IMR-90 (cell line): ENCODE data around the gene CFAP299. TPM values are rescaled to one million over a fixed set of nuclear protein-coding genes. Genes with fewer than 3 reads are reported as not detected.

Experiments
- ATAC-seq: fragments of 200-7000 bp; cut with Tn5 transposase; 2 replicates; pipeline ENCODE4 v1.9.1; 2020; ENCODE audit warnings: low read depth, mild to moderate bottlenecking, moderate library complexity
- BruUV-seq: library from RNA; stranded (reverse); fragments of 400-500 nt; replicated peaks from 2 replicates; lab custom pipeline; 2021; lab: Mats Ljungman, UMichigan
- CTCF ChIA-PET: fragments of 300-600 bp; formaldehyde crosslinking; extraction: SDS; loops from one replicate; lab custom pipeline; 2021; ENCODE audit warnings: antibody characterized with exemption; lab: Yijun Ruan, JAX
- POLR2A ChIA-PET: fragments of 300-600 bp; sonication (Branson Sonifier 250); formaldehyde crosslinking; loops from one replicate; lab custom pipeline; 2022; ENCODE audit warnings: antibody characterized with exemption; ENCODE audit not compliant: unreplicated experiment; lab: Charles Lee
- DNase-seq: peaks from one replicate; pipeline ENCODE4 v3.0.0; 2013
- H2AFZ ChIP-seq: replicated peaks from 2 replicates; pipeline ENCODE3; 2013; ENCODE audit warnings: low read length, mild to moderate bottlenecking; ENCODE audit not compliant: poor library complexity
- H2AK5ac ChIP-seq: 2 replicates; pipeline ENCODE4 v1.6.1; 2013; ENCODE audit warnings: low read depth, low read length, inconsistent platforms
- H2AK9ac ChIP-seq: replicated peaks from 2 replicates; pipeline ENCODE3; 2013; ENCODE audit warnings: mild to moderate bottlenecking, low read depth, low read length, moderate library complexity; ENCODE audit not compliant: poor library complexity
- H2BK120ac ChIP-seq: 2 replicates; pipeline ENCODE4 v1.6.1; 2013; ENCODE audit warnings: low read depth, low read length, inconsistent platforms
- H2BK15ac ChIP-seq: 3 replicates; pipeline ENCODE4 v1.6.1; 2013; ENCODE audit warnings: low read depth, low read length, inconsistent platforms
- H2BK20ac ChIP-seq: 2 replicates; pipeline ENCODE4 v1.6.1; 2013; ENCODE audit warnings: low read depth, mild to moderate bottlenecking, inconsistent platforms, low read length, moderate library complexity
- H2BK5ac ChIP-seq: 2 replicates; pipeline ENCODE4 v1.6.1; 2013; ENCODE audit warnings: mild to moderate bottlenecking, low read depth, low read length, inconsistent platforms; ENCODE audit not compliant: poor library complexity, severe bottlenecking
- H3K14ac ChIP-seq: replicated peaks from 2 replicates; pipeline ENCODE4 v1.6.1; 2013; ENCODE audit warnings: low read depth, low read length, inconsistent platforms
- H3K18ac ChIP-seq: 2 replicates; pipeline ENCODE4 v1.6.1; 2013; ENCODE audit warnings: low read depth, low read length, control low read depth
- H3K23ac ChIP-seq: 2 replicates; pipeline ENCODE4 v1.6.1; 2013; ENCODE audit warnings: low read depth, low read length, inconsistent platforms
- H3K27ac ChIP-seq: 2 replicates; pipeline ENCODE4 v1.5.1; 2013; ENCODE audit warnings: mild to moderate bottlenecking, control low read depth, low read length; ENCODE audit not compliant: insufficient read depth
- H3K27me3 ChIP-seq: 2 replicates; pipeline ENCODE4 v1.6.1; 2013; ENCODE audit warnings: low read length; ENCODE audit not compliant: control insufficient read depth, insufficient read depth
- H3K36me3 ChIP-seq: 2 replicates; pipeline ENCODE4 v1.6.1; 2013; ENCODE audit warnings: low read length, mixed read lengths; ENCODE audit not compliant: control insufficient read depth, insufficient read depth
- H3K4ac ChIP-seq: 2 replicates; pipeline ENCODE4 v1.6.1; 2013; ENCODE audit warnings: low read depth, low read length, inconsistent platforms
- H3K4me1 ChIP-seq: 2 replicates; pipeline ENCODE4 v1.6.1; 2013; ENCODE audit warnings: low read length, mixed read lengths; ENCODE audit not compliant: control insufficient read depth, insufficient read depth
- H3K4me2 ChIP-seq: 2 replicates; pipeline ENCODE4 v1.6.1; 2013; ENCODE audit warnings: low read depth, mild to moderate bottlenecking, control low read depth, low read length, moderate library complexity
- H3K4me3 ChIP-seq: 2 replicates; pipeline ENCODE4 v1.5.1; 2013; ENCODE audit warnings: low read depth, mild to moderate bottlenecking, control low read depth, low read length, moderate library complexity; ENCODE audit not compliant: insufficient read depth
- H3K56ac ChIP-seq: 2 replicates; pipeline ENCODE4 v1.6.1; 2013; ENCODE audit warnings: low read length, inconsistent platforms; ENCODE audit not compliant: insufficient read depth; ENCODE audit errors: extremely low read depth
- H3K79me1 ChIP-seq, 2 experiments: 2 replicates each; pipeline ENCODE4 v1.6.1; 2013; ENCODE audit warnings: low read length in 2 of 2, inconsistent platforms in 1 of 2, low read depth in 1 of 2
- H3K9ac ChIP-seq: 2 replicates; pipeline ENCODE4 v1.6.1; 2013; ENCODE audit warnings: low read depth, low read length, control low read depth
- H3K9me1 ChIP-seq: 2 replicates; pipeline ENCODE4 v1.6.1; 2013; ENCODE audit warnings: low read length, inconsistent platforms; ENCODE audit not compliant: insufficient read depth
- H3K9me3 ChIP-seq: 2 replicates; pipeline ENCODE4 v1.6.1; 2013; ENCODE audit warnings: low read length; ENCODE audit not compliant: control insufficient read depth, insufficient read depth
- H4K20me1 ChIP-seq: 2 replicates; pipeline ENCODE4 v1.6.1; 2013; ENCODE audit warnings: low read length, inconsistent platforms; ENCODE audit not compliant: insufficient read depth
- H4K5ac ChIP-seq: 2 replicates; pipeline ENCODE4 v1.6.1; 2013; ENCODE audit warnings: mild to moderate bottlenecking, low read depth, low read length, control low read depth
- H4K8ac ChIP-seq, 2 experiments: 2 replicates each; pipeline ENCODE4 v1.6.1; 2013; ENCODE audit warnings: low read depth in 2 of 2, low read length in 2 of 2, control low read depth in 1 of 2, inconsistent platforms in 1 of 2
- H4K91ac ChIP-seq: 2 replicates; pipeline ENCODE4 v1.6.1; 2013; ENCODE audit warnings: low read depth, low read length, inconsistent platforms; ENCODE audit not compliant: insufficient read depth
- BHLHE40 ChIP-seq: fragments of 150-350 bp; IDR thresholded peaks from 2 replicates; pipeline ENCODE4 v1.6.1; 2016; ENCODE audit warnings: mild to moderate bottlenecking, low read depth, low read length
- CHD1 ChIP-seq: IDR thresholded peaks from 2 replicates; pipeline ENCODE4 v1.6.1; 2012; ENCODE audit warnings: low read depth, low read length, improper control_type of control experiment
- MAFK ChIP-seq: IDR thresholded peaks from 2 replicates; pipeline ENCODE4 v1.6.1; 2012; ENCODE audit warnings: low read depth, low read length, improper control_type of control experiment
- MXI1 ChIP-seq: IDR thresholded peaks from 2 replicates; pipeline ENCODE4 v1.6.1; 2012; ENCODE audit warnings: low read depth, mild to moderate bottlenecking, low read length, moderate library complexity, borderline replicate concordance
- POLR2A ChIP-seq: IDR thresholded peaks from 2 replicates; pipeline ENCODE4 v1.6.1; 2012; ENCODE audit warnings: mild to moderate bottlenecking, low read depth, low read length
- RAD21 ChIP-seq: IDR thresholded peaks from 2 replicates; pipeline ENCODE4 v1.6.1; 2012; ENCODE audit warnings: low read length, improper control_type of control experiment
- RFX5 ChIP-seq: IDR thresholded peaks from 2 replicates; pipeline ENCODE4 v1.8.0; 2012; ENCODE audit warnings: low read depth, mild to moderate bottlenecking, low read length, moderate library complexity
- SMC3 ChIP-seq: fragments of 150-350 bp; IDR thresholded peaks from 2 replicates; pipeline ENCODE4 v1.6.1; 2016; ENCODE audit warnings: low read depth, mild to moderate bottlenecking, antibody characterized with exemption, low read length, moderate library complexity
- dilution Hi-C: fragments of 300-500 bp; cut with HindIII; formaldehyde crosslinking; loops from one replicate; pipeline ENCODE4 v1.14.3; 2018; ENCODE audit warnings: low sequenced_read_pairs; ENCODE audit not compliant: unreplicated experiment
- in situ Hi-C: fragments of 300-500 bp; cut with MboI; formaldehyde crosslinking; loops from 3 replicates; pipeline ENCODE4 v1.14.3; 2019; ENCODE audit warnings: low sequenced_read_pairs, inconsistent platforms, mixed read lengths
- intact Hi-C: fragments of 100-400 bp; cut with micrococcal nuclease; formaldehyde crosslinking; loops from 2 replicates; pipeline ENCODE4 v1.10.0; 2022
- polyA plus RNA-seq, 3 experiments: library from polyadenylated mRNA; depleted of rRNA; stranded (reverse); fragments of >200 nt; gene quantifications; 2 replicates each; pipeline ENCODE4 v1.2.3, GENCODE V29; 2012; ENCODE audit warnings: low replicate concordance in 1 of 3
- total RNA-seq: library from RNA; depleted of rRNA; stranded (reverse); fragments of >200 nt; gene quantifications from 2 replicates; pipeline ENCODE4 v1.2.3, GENCODE V29; 2012
- TF ChIP-seq, protein P1 (sequence below): fragments of 150-350 bp; IDR thresholded peaks from 2 replicates; pipeline ENCODE4 v1.6.1; 2016; ENCODE audit warnings: low read depth, mild to moderate bottlenecking, low read length, moderate library complexity, borderline replicate concordance
- TF ChIP-seq, protein P2 (sequence below): conservative IDR thresholded peaks from 2 replicates; pipeline ENCODE4 v1.5.1; 2012; ENCODE audit warnings: mild to moderate bottlenecking, low read depth, low read length, improper control_type of control experiment
- TF ChIP-seq, protein P3 (sequence below): fragments of 150-350 bp; IDR thresholded peaks from 2 replicates; pipeline ENCODE4 v1.6.1; 2017; ENCODE audit warnings: mild to moderate bottlenecking, antibody characterized with exemption, low read length, low read depth

The CFAP299 gene
- total and polyA plus RNA-seq, 2 of the 4 experiments (the other 2 are of a cell fraction), result 1.0 to 1.1 TPM

DNA sequence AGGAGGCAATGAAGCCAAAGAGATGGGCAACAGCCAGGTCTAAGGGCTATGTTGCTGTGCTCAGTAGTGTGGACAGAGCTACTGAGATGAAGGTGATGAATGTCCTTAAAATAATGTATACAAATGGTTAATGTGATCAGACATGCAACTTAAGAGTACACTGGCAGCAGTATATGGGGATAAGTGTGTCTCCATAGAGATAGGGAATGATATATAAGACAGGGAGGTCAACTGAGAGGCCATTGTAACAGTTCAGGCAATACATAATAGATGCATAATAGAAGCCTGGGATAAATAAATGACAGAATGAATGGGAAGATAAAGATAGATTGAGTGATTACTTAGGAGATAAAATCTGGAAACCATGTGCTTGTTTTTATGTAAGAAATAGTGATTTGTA is 250.0 kb downstream of the CFAP299 start:
- intact Hi-C loops (no loop called here), in situ Hi-C loops (no loop called here), dilution Hi-C loops (no loop called here)
- no peak overlapping the region for H3K56ac ChIP-seq
- H3K9me3 ChIP-seq, result no peaks in the 10 kb centered on the region
- no peak for DNase-seq
- no peaks in the 10 kb centered on the region for H3K27me3 ChIP-seq
- no peak overlapping the region for H4K8ac ChIP-seq
- H2BK15ac ChIP-seq, result no peak overlapping the region
- H3K23ac ChIP-seq, result no peak overlapping the region
- no peak overlapping the region for H3K4me3 ChIP-seq
- H3K79me1 ChIP-seq, result no peaks in the 10 kb centered on the region
- CTCF ChIA-PET, result no interaction called here
- H4K20me1 ChIP-seq, result no peaks in the 10 kb centered on the region
- no peak overlapping the region for H2BK20ac ChIP-seq
- BruUV-seq, result no TSS peak
- no peak overlapping the region for H3K14ac ChIP-seq
- H3K36me3 ChIP-seq, result no peaks in the 10 kb centered on the region
- no peak overlapping the region for H3K4ac ChIP-seq
- H3K18ac ChIP-seq, result no peak overlapping the region
- no peak overlapping the region for H3K4me2 ChIP-seq
- H3K4me1 ChIP-seq, result no peaks in the 10 kb centered on the region
- H2BK5ac ChIP-seq, result no peak overlapping the region
- no peak overlapping the region for H2AK5ac ChIP-seq
- no peaks in the 10 kb centered on the region for H3K9me1 ChIP-seq
- no peak for ATAC-seq
- TF ChIP-seq POLR2A (no peak), MAFK (no peak), RFX5 (no peak), SMC3 (no peak), CHD1 (no peak), MXI1 (no peak), RAD21 (no peak), BHLHE40 (no peak)
- TF ChIP-seq, protein P1, sequence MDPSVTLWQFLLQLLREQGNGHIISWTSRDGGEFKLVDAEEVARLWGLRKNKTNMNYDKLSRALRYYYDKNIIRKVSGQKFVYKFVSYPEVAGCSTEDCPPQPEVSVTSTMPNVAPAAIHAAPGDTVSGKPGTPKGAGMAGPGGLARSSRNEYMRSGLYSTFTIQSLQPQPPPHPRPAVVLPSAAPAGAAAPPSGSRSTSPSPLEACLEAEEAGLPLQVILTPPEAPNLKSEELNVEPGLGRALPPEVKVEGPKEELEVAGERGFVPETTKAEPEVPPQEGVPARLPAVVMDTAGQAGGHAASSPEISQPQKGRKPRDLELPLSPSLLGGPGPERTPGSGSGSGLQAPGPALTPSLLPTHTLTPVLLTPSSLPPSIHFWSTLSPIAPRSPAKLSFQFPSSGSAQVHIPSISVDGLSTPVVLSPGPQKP, result no peak
- TF ChIP-seq, protein P2, sequence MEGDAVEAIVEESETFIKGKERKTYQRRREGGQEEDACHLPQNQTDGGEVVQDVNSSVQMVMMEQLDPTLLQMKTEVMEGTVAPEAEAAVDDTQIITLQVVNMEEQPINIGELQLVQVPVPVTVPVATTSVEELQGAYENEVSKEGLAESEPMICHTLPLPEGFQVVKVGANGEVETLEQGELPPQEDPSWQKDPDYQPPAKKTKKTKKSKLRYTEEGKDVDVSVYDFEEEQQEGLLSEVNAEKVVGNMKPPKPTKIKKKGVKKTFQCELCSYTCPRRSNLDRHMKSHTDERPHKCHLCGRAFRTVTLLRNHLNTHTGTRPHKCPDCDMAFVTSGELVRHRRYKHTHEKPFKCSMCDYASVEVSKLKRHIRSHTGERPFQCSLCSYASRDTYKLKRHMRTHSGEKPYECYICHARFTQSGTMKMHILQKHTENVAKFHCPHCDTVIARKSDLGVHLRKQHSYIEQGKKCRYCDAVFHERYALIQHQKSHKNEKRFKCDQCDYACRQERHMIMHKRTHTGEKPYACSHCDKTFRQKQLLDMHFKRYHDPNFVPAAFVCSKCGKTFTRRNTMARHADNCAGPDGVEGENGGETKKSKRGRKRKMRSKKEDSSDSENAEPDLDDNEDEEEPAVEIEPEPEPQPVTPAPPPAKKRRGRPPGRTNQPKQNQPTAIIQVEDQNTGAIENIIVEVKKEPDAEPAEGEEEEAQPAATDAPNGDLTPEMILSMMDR, result no peak
- TF ChIP-seq, protein P3, sequence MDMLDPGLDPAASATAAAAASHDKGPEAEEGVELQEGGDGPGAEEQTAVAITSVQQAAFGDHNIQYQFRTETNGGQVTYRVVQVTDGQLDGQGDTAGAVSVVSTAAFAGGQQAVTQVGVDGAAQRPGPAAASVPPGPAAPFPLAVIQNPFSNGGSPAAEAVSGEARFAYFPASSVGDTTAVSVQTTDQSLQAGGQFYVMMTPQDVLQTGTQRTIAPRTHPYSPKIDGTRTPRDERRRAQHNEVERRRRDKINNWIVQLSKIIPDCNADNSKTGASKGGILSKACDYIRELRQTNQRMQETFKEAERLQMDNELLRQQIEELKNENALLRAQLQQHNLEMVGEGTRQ, result no peak
- H2AK9ac ChIP-seq, result no peak overlapping the region
- H4K91ac ChIP-seq, result no peak overlapping the region
- no peak overlapping the region for H3K9ac ChIP-seq
- POLR2A ChIA-PET, result no interaction called here
- no peak overlapping the region for H2BK120ac ChIP-seq
- H4K5ac ChIP-seq, result no peak overlapping the region
- no peak overlapping the region for H3K27ac ChIP-seq
- H2AFZ ChIP-seq, result no peak overlapping the region
